ENCODE results near the gene PEX13.
"Not testable (repeated sequence)": the region's sequence is repeated elsewhere in the genome, so short reads cannot be mapped to it uniquely, and the experiment has no call there.

PEX13 gene, protein sequence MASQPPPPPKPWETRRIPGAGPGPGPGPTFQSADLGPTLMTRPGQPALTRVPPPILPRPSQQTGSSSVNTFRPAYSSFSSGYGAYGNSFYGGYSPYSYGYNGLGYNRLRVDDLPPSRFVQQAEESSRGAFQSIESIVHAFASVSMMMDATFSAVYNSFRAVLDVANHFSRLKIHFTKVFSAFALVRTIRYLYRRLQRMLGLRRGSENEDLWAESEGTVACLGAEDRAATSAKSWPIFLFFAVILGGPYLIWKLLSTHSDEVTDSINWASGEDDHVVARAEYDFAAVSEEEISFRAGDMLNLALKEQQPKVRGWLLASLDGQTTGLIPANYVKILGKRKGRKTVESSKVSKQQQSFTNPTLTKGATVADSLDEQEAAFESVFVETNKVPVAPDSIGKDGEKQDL

DNA sequence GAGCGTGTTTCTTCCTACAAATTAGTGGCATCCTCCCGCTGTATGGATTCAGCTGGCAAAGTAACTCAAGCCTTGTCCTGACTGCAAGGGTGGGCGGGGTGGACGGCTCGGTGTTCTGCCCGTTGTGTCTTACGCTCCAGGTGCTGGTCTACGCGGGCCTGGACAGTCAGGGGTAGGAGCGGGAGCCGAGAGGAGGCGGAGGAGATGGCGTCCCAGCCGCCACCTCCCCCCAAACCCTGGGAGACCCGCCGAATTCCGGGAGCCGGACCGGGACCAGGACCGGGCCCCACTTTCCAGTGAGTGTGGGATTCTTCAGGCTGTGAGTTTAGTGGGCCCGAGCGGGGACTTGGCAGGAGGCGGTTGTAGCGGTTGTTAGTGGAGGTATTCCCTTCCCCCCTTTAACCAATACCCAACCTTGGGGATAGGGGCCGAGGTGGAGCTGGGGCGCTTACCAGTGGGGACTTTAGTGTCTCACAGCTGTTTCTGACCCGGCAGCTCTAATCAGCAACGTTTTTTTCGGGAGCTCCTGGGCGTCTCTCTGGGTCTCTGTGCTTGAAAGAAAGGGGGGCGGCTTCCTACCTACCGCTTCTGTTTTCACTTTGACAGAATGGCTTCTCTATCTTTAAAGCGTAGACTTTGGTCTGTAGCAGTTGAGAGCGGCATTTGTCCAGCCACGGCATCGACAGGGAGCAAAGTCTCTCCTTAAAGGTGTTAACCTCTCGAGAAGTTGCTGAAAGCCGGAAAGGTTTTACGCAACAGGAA is at the start of gene PEX13, which contains the start of gene PUS10:
Gene PEX13 (plus strand): TSS at position 165 of the 762 bp plus-strand sequence. CDS start 40 bp downstream, at position 205.
Gene PUS10 (minus strand): TSS at position 700 of the 762 bp plus-strand sequence. CDS start 6,365 bp downstream, outside the sequence.
- peak; percentile 64 for DNase-seq (ENCODE audit: low spot score)

DNA sequence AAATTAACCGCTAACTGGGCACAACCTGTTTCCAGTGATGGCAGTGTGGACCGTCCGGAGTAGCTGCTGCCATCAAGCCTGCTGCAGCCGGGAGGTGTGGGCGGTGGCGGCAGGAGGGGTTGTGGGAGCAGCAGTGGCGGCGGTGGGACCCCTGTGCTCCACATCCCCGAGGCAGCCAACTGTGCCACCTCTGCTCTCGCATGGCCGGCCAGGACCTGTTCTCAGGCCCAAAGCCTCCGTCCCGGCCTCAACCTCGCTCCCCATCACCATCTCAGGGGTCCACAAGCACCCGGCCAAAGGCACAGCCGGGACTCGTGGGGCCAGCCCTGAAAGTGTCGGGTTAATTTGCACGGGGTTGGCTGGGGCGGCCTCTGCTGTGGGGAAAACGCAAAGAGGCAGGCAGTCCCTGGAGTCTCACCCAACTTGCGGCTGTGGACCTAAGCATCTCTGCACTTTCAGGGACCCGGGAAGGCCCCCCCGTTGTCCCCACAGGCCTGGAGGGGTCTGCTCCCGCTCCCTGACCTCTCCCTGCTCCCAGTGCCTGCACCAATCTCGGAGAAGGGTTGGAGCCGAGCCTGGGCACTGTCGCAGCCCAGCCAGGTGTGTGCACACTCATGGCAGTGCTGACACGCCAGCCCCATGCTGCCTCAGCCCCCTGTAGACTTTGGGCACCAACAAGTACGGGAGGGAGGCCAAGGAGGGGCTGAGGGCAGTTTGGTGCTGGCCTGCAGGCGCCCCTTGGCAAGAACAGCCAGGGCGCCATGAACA is 44.4 kb upstream of the PEX13 start:
- DNase-seq (ENCODE audit: low spot score) = no peak

DNA sequence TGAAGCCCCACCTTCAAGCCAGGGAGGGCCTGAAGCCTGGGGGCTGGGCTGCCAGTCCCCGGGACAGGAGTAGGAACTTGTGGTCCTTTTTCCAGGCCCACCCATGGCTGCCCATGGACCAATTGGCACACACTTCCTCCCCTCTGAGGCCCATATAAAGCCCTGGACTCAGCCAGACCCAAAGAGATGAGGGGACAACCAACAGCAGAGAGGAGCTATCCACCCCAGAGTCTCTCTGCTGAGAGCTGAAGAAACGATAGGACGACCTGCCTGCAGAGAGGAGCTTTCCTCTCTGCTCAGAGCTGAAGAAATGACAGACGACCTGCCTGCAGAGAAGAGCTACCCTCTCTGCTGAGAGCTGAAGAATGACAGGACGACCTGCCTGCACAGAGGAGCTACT is 43.8 kb upstream of the PEX13 start:
- no peak for DNase-seq (ENCODE audit: low spot score)

DNA sequence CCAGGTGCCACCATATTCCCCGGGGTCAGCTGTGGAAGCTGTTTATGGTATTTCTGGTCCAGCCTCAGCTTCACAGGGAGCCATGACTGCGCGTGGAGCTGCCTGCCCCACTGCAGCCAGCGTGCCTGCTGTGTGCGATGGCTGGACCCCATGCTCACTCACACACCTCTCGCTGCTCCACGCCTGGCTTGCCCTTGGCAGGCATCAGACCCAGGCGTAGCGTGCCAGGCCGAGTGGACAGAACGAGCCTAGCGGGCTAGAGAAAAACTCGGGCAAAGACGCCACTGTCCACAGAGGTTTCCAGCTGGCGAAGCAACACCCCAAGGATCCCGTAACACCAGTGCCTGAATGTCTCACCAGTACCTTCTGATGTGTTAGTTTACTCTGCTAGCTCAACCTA is 42.9 kb upstream of the PEX13 start:
- DNase-seq (ENCODE audit: low spot score) = no peak

DNA sequence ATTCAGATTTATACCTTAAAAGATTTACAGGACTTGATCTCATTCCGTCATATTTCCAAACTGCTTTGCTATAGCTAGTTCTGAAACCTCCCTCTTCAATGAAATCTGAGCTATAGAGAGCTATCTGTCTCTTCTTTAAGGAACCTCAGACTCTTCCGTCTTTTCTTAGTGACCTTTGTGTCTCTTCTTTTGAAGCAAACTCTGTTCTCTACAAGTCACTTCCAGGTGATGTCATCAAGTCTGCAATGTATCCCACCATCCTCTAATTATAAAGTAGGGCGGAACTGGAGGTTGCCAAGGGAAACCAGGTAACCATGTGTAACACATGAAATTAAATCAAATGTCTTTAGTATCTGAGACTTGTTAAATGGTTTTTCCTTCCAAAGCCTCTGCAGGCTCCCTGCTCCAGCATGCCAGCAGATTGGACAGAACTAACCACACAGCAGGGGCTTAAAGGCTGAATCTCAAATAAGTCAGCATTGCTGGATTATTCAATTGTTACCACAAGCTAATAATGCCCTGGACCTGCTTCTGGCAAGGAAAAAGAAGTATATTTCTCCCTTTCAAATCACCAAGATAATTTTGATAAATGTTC is 41.2 kb upstream of the PEX13 start:
- DNase-seq (ENCODE audit: low spot score) = no peak

DNA sequence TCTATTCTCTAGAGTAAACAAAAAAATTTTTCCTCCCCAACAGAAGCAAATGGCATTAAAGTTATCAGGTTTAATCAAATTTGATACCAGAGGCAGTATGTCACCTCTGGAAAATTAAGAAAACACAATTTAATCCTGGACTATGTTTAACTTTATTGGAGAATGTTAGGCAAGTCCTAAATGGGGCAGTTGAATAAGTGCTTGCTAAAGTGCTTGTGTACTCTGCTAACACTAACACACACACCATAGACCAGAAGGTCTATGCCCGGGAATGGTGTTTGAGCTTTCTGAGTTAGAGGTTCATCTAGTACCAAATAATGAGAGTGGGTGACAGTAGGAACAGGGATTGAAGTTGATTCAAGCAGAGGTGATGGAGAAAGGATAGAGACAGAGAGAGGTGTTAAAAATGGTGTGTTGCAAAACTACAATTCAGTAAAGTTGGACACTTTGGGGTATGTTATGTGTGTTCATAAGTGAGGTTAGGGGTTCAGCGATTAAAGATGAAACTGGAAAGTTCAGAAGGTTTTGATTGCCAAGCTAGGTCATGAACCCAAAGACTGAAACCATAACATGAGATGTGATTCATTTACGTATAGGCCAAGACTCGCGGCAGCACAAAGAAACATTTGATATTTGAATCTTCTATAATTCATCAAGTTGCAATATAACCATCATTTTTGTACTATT is 40.5 kb upstream of the PEX13 start:
- no peak for DNase-seq (ENCODE audit: low spot score)

DNA sequence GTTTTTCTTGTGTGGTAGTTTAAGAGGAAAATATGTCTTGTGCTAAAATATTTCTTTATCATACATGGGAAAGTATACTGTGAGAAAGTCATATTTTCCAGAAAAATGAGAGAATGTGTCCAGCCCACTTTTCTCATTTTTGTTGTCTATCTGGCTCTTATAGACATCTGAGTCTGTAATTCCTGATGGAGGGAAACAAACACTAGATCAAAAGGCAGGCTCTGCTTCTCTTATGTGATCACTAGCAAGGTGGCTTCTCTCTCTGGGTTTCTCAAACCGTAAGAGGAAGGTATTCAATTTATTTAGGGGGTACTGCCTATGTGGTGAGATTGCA is 40.0 kb upstream of the PEX13 start:
- no peak for DNase-seq (ENCODE audit: low spot score)

DNA sequence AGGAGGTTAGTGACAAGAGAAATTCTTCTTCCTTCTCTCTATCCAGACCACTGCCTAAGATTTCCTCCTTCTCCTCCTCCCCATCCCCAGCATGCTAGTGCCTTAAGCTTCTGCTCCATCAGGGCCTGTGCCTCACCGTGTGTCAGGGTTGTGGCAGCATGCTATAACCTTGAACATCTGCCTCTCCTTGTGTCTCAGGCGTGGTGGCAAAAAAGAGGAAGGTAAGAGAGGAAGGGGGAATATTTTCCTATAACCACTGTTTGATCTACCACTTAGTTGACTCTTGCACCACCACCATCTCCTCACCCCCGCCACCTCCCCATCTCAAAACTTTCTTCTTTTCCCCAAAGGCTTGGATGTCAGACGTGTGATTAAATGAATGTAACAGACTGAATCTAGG is 38.3 kb upstream of the PEX13 start:
- DNase-seq (ENCODE audit: low spot score) = no peak

DNA sequence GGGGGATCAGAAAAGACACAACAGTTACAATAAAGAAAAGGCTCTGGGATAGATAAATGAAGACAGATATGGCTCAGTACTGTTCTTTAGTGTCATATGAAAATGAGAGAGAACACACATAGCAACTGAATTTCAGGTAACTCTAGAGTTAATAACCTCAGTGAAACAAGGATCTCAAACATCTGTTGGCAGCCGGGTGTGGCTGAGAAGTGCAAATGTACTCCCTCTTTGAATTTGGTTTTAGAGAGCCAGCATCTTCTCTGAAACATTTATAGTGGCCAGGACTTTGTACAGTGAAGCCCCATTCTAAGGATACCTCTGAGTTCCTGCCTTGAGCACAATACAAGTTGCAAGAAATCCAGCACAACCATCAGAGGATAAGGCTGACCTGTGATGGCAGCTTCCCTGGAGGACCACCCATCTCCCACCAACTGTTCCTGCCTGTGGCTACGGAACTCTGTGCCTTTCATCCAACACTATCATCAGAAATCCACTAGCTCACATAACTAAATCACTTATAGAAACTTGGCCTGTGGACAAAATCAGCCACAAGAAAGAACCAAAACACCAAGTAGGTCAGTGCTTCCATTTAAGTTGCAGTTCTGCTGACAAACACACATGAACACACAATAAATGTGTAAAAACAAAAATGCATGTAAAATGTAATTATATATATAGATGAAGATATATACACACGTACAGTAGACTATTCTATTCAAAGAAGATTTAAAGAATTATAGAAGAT is 37.3 kb upstream of the PEX13 start:
- no peak for DNase-seq (ENCODE audit: low spot score)

DNA sequence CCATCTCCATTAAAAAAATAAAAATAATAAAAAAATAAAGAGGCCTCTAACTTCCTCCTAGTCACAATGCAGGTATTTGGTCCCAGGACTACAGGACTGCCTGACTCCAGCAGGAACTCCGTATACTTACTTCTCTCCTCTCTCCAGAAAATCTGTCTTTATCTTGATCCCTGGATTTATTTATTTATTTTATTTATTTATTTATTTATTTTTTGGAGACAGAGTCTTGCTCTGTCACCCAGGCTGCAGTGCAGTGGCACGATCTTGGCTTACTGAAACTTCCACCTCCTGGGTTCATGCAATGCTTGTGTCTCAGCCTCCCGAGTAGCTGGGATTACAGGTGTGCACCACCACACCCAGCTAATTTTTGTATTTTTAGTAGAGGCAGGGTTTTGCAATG is 35.5 kb upstream of the PEX13 start:
- not testable (repeated sequence) for DNase-seq (ENCODE audit: low spot score)

DNA sequence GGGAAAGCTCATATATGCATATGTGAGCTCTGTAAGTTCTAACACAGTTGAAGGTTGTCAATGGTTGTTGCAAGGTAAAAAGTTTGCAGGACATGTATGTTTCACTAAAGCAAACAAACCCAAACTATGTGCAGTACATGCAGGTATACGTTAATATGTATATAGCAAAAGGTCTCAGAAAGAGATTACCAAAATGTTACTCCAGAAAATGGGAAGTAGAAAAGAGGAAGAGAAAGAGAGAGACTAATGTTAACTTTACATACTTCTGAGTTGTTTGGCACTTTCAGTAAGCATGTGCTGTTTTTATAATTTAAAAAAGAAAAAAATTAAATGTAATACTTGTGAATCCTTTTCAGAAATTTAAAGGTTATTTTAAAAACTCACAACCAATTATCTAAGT is 32.8 kb upstream of the PEX13 start:
- no peak for DNase-seq (ENCODE audit: low spot score)

DNA sequence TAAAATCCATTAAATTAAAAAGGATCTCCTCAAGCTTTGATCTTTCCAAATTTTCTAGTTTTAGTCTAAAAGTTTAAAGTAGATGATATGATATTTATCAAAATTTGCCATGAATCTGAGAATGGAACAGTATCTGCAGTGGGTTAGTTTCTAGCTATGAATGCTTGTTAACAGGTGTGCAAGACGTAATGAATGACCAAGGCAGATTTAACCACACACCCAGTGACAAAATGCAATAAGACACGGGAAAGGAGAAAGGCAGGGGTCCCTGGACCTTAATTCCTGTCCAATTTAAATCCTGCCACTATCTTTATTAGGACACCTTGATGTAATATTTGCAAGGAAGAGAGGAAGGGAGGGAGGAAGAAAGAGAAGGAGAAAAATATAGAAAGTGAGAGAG is 30.5 kb upstream of the PEX13 start:
- no peak for DNase-seq (ENCODE audit: low spot score)

DNA sequence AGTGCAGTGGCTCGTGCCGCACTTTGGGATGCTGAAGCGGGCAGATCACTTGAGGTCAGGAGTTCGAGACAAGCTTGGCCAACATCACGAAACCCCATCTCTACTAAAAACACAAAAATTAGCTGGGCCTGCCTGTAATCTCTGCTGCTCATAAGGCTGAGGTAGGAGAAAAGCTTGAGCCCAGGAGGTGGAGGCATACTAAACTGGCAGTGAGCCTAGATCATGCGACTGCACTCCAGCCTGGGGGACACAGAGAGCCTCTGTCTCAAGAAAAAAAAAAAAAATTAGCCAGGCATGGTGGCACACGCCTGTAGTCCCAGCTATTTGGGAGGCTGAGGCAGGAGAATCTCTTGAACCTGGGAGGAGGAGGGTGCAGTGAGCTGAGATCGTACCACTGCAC is 29.9 kb upstream of the PEX13 start:
- not testable (repeated sequence) for DNase-seq (ENCODE audit: low spot score)

DNA sequence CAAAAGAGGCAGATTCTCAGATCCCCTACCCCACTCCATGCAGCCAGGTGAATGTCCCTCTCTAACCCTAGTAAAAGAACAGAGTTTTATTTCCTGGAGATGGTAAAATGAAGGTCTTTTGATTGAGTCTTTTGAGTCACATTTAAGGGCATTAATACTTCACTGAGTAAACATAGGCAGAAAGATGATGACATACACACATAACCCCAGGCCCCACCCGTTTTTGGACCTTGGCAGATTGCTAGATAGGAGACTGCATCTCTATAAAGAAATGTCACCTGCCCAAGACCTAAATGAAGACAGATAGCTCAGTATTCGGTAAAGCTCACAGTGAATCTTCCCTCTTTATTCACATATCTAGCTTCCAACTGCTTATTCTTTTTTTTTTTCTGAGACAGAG is 28.3 kb upstream of the PEX13 start:
- no peak for DNase-seq (ENCODE audit: low spot score)

DNA sequence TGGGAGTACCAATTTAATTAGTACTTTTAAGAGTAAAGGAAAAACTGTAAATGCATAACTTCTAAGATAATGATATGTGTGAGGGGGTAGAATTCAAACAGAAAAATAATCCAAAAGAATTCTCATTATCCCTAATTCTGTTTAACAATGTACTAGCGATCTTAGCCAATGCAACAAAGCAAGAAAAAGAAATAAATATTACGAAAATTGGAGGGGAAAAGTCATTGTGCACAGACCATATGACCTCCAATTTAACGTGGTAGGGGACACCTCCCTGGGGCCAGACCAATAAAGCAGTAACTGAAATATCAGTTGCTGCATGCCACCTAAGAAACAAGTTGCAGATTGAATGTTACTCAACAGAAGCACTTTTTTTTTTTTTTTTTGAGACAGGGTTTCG is 25.9 kb upstream of the PEX13 start:
- DNase-seq (ENCODE audit: low spot score) = no peak

DNA sequence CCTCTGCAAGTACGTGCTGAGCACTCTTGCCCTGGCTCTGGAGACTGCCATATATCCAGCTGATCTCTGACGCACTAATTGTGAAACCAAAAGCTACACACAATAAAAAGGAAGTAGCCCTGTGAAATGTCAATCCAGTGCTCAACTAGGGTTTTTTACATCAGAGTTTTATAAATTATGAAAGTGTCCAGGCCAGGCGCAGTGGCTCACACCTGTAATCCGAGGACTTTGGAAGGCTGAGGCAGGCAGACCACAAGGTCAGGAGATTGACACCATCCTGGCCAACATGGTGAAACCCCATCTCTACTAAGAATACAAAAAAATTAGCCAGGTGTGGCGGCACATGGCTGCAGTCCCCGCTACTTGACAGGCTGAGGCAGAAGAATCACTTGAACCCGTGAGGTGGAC is 24.5 kb upstream of the PEX13 start:
- DNase-seq (ENCODE audit: low spot score) = no peak

DNA sequence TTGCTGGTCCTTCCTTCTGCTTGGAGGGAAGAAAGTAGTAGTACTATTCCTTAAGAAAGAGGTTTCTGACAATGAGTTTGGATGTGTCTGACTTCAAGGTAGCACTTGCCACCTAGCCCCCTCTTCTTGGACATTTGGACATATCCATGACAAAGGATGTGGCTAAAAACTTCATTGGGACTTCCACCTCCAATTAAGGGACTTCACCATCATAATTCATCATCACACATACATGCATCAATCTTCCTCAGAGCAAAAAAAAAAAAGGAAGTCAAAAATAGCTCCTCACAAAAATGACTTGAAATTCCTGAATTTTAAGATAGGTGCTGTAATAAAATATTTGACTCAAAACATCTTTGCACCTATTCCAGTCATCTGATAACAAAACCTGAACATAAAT is 23.4 kb upstream of the PEX13 start:
- no peak for DNase-seq (ENCODE audit: low spot score)

DNA sequence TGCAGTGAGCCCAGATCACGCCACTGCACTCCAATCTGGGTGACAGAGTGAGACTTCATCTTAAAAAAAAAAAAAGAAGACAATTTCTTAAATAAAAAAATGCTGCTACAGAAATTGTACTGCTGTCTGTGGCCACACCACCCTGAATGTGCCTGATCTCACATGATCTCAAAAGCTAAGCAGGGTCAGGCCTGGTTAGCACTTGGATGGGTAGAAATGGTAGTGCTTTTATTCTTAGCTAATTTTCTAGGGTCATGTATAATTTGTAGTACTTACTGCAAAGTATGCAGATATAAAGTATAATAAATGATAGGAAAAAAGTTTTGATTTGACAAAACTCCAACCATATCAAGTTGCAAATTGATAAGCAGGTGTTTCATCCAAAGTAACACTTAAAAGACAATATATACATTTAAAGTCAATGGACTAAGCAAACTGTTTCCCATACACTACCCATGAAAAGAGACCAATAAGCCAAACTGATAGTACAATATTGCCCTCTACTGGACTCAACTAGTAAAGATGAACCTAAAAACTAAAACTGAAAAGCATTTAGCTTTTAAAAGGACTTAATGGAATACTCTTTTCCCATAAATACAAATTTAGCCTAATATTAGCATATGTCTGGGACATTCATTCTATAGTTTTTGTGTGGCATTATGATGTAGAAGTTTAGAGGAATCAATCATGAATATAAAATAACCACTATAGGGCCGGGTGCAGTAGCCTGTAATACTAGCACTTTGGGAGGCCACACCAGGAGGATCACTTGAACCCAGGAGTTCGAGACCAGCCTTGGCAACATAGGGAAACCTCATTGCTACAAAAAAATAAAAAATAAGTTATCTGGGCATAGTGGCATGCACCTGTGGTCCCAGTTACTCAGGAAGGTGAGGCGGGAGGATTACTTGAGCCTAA is 18.6 kb upstream of the PEX13 start:
- DNase-seq (ENCODE audit: low spot score) = peak; percentile 23

DNA sequence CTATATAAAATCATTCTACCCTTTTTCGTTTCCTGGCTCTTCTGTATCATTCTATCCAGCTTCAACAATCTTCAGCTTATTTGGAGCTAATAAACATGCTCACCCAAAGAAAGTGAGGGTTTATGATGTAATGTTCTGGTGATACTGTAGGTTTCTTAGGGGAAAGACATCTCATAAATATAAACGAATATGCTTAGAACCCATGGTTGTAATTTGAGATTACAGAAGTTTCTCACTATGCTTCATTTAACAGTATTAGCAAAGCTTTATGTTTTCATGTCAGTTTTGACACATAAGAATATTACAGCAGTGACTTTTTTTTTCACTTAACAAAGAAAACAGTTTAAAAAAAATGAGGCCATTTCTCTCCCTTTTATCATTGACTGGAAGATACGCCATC is 11.8 kb upstream of the PEX13 start:
- no peak for DNase-seq (ENCODE audit: low spot score)
